ENCODE results near the gene TUBA1C. TPM values are rescaled to one million over a fixed set of nuclear protein-coding genes. Genes with fewer than 3 reads are reported as not detected.
A peak's percentile ranks its signal among the peaks of the same experiment; 100 is the strongest.

Gene TUBA1C
- total and polyA plus RNA-seq, 9 of the 15 experiments (the other 6 are each of a cell fraction or from before 2014, with no cell fraction given) = 755 to 3,012 (median 914) TPM

- TF ChIP-seq CEBPG (CRISPR knock-in tag; IDR thresholded peaks at IDR 0.05) (0 out of 2 replicates have a peak, but pooled peaks have one; percentile 17), CEBPG (tag; conservative IDR thresholded peaks at IDR 0.05 in 1 of 2, IDR thresholded peaks at IDR 0.05 in 1 of 2) (no peak), DPF2 (IDR thresholded peaks at IDR 0.05) (0 out of 2 replicates have a peak, but pooled peaks have one; percentile 36)
These were observed 13.5 kb upstream of the TUBA1C start (continued) for GRCh38 chr12:49251357-49251756.

- no peak for DNase-seq (ENCODE audit: extremely low read depth in 1 of 4, low spot score in 3 of 4)
- H3K27me3 ChIP-seq (ENCODE audit: control insufficient read depth in 2 of 2, insufficient read depth in 2 of 2, low read length in 2 of 2) = no peaks in the 10 kb centered on the region
- H3K9ac ChIP-seq (ENCODE audit: insufficient read depth in 1 of 2, low read depth in 2 of 2, low read length in 2 of 2) = no peak overlapping the region
- BruUV-seq (replicated peaks) = no TSS peak
- H3K9me1 ChIP-seq (ENCODE audit: control insufficient read depth, insufficient read depth, low read length) = no peaks in the 10 kb centered on the region
- H3K4me3 ChIP-seq = no peak overlapping the region
- no peak overlapping the region for H2AFZ ChIP-seq (ENCODE audit: low read depth, low read length)
- no peaks in the 10 kb centered on the region for H3K9me3 ChIP-seq (replicated peaks; ENCODE audit: control insufficient read depth, insufficient read depth, low read depth, low read length)
- WGBS (ENCODE audit: insufficient coverage, low coverage, missing lambda C conversion rate) = 79% methylated on average over 11 of the region's 11 CpGs
- no peak for ATAC-seq
- H3K4me1 ChIP-seq (replicated peaks in 1 of 2; ENCODE audit: control insufficient read depth in 2 of 2, insufficient read depth in 2 of 2, low read length in 2 of 2) = peaks cover 12 to 16% of the 10 kb centered on the region in 2 experiments
- in situ Hi-C loops (cut with MboI) = no loop called here
- POLR2A ChIA-PET = interaction anchor here (0.7 to 3.7 kb wide), 6 partner anchors 10 to 122 kb away, joined by 3 to 19 read pairs (median 8); partner anchors contain the start of gene TUBA1B
- no peak overlapping the region for H3K4me2 ChIP-seq (ENCODE audit: insufficient read depth, low read length)
- H3K36me3 ChIP-seq (ENCODE audit: control insufficient read depth, insufficient read depth, low read length) = no peaks in the 10 kb centered on the region
- no peaks in the 10 kb centered on the region for H4K20me1 ChIP-seq (replicated peaks; ENCODE audit: control insufficient read depth, insufficient read depth, low read length)
- H3K27ac ChIP-seq (ENCODE audit: extremely low read depth, low read depth, low read length) = no peak overlapping the region
- no peak for TF ChIP-seq ELF2 (CRISPR knock-in tag; IDR thresholded peaks at IDR 0.05)
- no peak for FAIRE-seq
- CTCF ChIA-PET (ENCODE audit: low intra/inter-chr PET ratio) = no interaction called here
- no peaks in the 10 kb centered on the region for H3K79me2 ChIP-seq (ENCODE audit: control insufficient read depth, insufficient read depth, low read length)
- intact Hi-C loops (cut with micrococcal nuclease) = no loop called here
These were observed 11.8 kb upstream of the TUBA1C start for GRCh38 chr12:49253033-49253623.

All from K562 (cell line).